HG03460 (cell line): ENCODE measurements around the gene SLC39A8.
A peak's percentile ranks its signal among the peaks of the same experiment; 100 is the strongest.
"Not testable (repeated sequence)": the region's sequence is repeated elsewhere in the genome, so short reads cannot be mapped to it uniquely, and the experiment has no call there.

Experiments
- ATAC-seq: cut with Tn5 transposase; IDR thresholded peaks from one replicate; pipeline ENCODE4 v1.9.1; 2021; ENCODE audit not compliant: unreplicated experiment

The SLC39A8 gene

DNA sequence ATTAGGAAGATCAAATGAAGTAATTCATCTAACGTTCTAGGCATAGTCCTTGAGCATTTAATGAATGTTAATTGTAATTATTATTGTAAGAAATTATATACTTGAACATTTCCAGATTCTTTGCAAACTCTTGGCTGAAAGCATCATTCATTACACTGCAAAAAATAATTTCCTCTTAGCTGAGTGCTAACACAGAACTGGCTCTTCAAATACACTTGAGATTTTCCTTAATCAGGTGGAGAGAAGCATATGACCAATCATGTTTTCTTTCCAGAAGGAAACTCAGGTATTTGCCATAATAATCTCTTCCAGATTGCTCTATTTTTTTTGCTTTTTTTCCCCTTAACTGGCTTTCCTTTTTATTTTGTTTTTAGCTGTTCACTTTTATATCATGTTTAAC, 42.5 kb downstream of the SLC39A8 start:
- no peak for ATAC-seq

DNA sequence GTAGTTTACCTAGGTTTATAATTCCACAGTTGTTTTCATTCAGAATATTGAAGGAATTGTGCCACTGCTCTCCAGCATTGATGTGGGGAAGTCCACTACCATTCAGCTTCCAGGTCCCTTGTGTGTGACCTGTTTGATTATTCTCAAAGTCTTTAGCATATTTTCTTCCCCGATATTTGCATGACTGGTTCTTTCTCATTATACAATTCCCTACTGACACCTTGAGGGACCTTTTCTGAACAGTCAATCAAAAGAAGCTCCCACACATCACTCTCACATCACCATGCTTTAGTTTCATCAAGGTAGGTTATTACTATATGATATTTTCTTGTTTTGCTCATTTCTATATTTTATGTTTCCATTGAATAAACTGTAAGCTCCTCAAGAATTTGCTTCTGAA, 44.1 kb downstream of the SLC39A8 start:
- ATAC-seq: no peak

DNA sequence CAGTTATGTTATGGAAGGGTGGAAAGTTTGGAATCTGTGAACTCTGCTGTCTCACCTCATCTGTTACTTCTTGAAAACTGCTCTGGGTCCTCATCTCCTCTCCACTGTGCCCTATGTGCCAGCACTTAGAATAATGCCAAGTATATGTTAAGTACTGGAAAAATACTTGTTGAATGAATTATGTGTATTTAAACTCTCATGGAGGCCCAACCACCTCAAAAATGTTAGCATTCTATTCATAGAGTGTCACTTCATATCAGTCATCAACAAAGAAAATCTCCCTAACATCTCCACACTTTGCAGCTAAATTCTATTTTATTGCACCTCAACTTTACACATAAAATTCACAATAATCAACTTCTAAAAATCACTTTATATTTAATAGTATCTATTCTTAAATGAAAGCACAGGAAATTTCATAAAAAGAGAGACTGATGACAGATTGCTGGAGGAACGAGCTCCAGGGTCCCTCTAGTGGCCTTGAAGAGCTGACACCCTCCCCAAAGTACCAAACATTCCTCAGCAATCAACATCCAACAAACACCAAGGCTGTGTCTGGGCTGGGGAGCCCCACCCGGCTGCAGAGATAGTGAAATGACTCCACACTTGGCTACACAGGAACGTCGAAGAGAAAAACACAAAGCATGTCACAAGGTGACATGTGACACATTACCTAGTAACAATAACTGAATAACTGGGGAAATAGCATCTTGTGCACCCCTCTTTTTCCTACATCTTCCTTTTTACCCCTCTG, 45.8 kb downstream of the SLC39A8 start:
- peak; percentile 86 for ATAC-seq

DNA sequence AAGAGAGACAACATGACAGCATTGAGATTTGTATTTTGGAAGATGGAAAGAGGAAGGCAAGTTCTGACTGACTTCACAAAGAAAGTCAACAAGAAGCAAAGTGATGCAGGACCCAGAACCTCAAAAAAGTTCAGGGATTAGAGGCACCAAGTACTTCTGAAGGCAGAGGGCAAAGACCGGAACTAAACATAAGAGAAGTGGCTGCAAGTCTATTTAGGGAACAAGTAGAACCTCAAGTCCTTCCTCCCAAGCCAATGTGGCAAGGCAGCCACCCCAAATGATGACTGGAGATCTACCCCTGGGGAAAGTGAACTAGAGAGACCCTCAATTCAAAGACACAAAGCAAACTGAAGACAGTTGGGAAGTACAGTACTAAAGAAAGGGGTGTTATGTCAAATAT, 46.6 kb downstream of the SLC39A8 start:
- ATAC-seq: no peak

DNA sequence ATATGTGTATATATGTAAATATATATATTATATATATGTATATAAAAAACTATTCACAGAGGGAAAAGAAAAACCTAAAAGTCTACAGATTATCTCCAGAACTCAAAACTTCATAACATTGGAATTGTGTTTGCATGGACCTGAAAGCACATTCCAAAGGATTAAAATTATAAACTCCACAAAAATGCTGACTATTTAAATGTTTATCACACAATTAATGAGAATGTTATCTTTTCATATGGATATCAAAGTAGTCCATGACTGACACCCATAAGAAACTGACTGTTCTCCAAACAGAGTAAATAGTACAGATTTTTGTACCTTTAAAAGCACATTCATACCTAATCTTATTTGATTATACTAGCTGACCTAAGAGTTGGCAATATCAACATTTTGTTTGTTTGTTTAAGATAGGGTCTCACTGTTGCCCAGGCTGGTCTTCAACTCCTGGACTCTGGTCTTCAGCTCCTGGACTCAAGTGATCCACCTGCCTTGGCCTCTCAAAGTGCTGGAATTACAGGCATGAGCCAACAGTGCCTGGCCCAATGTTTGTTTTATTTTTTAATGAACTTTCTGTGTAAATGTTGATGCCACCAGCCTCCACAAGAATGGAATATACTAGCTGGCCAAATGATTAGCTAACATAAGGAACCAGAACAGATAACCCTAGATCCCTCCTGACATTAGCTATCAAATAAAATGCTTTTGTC, 50.0 kb downstream of the SLC39A8 start:
- ATAC-seq: no peak

DNA sequence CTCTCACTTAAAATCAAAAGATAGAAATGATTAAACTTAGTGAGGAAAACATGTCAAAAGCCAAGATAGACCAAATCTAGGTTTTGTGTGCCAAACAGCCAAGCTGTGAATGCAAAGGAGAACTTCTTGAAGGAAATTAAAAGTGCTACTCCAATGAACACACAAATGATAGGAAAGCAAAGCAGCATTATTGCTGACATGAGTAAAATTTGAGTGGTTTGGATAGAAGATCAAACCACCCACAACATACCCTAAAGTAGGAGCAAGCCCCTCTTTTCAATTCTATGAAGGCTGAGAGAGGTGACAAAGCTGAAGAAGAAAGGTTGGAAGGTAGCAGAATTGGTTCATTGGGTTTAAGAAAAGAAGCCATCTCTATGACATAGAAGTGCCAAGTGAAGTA, 56.8 kb downstream of the SLC39A8 start:
- ATAC-seq: no peak

DNA sequence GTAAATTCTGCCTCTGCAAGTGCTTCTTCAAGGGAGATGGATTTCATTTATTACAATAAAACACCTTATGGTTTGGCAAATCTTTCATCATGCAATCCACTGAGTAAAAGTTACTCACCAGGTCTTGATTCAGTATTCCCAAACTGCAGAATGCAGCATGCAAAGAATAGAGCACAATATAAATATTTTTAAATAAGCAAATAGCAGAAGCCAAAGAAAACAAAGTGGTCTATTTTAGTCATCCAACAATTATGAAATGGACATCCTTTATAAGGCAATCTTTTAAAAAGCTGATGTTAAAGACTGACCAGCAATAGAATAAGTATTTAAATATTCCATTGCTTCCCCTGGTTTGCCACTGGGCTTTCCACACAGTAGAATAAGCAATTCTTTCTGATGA, 59.5 kb downstream of the SLC39A8 start:
- ATAC-seq: no peak

DNA sequence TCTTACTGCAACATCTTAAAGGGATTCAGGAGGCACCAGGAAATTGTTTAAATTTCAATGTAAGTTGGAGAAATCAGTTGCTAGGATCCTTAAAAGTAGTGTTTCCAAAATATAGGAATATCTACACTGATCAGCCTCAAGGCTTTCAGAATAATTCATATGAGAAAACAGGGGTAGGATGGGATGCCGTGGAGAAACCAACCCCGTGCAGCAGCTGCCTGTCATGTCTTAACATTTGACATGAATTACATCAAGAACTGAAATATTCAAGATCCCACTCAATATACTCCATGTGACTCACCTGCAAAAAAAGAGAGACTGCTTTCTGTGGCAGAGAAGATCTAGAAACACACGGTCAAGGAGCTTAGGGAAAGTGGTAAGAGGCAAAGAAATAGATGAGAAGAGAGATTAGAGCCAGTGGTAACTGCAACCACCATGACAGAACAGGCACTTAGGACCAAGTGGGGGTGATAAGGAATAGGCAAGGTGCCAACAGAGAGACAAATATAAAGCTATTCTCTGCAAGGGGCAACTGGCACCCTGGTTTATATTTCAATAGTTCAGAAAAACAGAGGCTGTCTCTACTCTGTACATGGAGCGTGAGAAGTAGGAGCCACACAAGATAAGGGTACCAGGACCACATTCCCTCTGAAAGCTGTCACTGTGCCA, 64.0 kb downstream of the SLC39A8 start:
- no peak for ATAC-seq

DNA sequence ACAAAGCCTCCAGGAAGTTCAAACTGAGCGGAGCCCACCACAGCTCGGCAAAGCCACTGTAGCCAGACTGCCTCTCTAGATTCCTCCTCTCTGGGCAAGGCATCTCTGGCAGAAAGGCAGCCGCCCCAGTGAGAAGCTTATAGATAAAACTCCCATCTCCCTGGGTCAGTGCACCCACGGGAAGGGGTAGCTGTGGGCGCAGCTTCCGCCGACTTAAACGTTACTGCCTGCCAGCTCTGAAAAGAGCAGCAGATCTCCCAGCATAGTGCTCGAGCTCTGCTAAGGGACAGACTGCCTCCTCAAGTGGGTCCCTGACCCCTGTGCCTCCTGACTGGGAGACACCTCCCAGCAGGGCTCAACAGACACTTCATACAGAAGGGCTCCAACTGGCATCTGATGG, 72.0 kb downstream of the SLC39A8 start:
- ATAC-seq: not testable (repeated sequence)

DNA sequence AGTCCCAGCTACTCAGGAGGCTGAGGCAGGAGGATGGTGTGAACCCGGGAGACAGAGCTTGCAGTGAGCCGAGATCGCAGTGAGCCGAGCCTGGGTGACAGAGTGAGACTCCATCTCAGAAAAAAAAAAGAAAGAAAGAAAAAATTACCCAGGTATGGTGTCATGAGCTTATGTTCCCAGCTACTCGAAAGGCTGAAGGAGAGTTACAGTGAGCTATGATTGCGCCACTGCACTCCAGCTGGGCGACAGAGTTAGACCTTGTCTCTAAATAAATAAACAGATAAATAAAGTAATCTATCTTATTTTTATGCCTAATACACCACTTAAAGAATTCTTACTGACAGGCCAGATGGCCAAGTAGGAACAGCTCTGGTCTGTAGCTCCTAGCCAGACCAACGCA, 73.0 kb downstream of the SLC39A8 start:
- ATAC-seq: no peak

DNA sequence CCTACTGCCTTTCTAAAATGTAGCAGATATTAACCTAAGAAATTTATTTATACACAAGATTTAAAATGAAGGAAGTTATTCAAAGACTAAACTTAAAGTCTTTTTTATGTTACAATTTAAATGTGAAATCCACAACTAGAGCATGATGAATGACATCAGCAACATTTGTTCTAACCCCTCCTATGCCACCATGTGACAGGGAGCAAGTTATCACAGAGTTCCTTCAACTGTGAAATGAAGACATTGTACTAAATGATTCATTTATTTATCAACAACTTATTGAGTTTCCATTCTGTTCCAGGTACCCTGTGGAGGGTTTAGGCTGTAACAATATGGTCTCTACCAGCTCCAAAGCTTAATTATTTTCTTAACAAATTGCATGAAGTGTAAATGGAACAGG, 76.9 kb downstream of the SLC39A8 start:
- no peak for ATAC-seq

DNA sequence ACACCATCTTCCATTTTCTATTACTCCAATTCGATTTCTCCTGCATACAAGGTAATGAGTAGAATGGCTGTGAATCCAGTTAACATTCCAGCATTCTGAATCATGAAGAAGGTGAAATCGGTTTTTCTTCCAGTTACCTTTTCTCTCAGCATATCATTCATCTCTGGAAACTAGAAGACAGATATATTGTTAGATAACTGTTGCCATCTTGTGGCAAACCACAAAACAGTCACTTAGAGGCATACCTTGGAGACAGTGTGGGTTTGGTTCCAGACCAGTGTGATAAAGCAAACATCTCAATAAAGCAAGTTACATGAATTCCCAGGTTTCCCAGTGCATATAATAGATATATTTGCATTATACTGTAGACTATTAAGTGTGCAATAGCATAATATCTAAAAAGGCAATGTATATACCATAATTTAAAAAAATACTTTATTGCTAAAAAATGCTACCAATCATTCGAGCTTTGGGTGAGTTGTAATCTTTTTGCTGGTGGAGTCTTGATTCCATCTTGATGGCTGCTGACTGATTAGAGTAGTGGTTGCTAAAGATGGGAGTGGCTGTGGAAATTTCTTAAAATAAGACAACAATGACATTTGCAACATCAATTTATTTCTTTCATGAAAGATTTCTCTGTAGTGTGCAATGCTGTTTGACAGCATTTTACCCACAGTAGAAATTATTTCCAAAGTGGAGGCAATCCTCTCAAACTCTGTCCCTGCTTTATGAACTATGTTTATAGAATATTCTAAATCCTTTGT, 82.1 kb downstream of the SLC39A8 start:
- peak; percentile 80 for ATAC-seq

DNA sequence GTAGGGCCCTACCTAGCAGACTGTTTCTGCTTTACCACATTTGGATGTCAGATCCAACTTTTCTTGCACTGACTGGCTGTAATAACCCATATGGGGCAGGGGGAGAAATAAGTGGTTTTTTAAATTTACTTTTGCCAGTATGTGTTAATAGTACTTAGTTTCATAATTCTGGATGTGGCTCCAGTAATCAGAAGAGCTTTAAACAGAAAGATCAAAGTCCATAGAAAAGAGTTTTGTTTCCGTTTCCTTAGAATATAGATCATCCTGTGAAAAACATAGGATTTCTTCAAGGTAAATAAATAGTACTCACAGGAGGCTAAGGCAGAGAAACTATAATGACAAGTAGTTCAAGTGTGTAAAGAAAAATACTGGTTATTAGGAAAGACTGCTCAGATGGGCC, 85.6 kb downstream of the SLC39A8 start:
- ATAC-seq: no peak

DNA sequence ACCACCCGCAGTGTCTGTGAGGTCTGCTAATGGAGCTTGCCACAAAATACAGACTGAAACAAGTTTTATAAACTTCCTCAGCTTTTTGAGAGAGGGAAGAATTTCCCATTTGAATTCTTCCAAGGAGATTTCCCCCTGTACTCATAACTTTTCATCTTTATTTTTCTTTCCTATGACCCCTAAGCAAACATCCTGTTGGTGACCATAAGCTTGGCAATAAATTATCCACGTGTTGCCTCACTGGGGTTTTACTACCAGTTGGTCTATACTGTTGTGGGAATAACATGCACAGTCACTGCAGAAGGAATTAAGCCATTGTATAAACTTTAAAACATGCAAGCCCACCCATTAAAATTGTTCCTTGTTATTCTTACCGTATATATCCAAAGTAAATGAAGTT, 86.2 kb downstream of the SLC39A8 start:
- ATAC-seq: no peak

DNA sequence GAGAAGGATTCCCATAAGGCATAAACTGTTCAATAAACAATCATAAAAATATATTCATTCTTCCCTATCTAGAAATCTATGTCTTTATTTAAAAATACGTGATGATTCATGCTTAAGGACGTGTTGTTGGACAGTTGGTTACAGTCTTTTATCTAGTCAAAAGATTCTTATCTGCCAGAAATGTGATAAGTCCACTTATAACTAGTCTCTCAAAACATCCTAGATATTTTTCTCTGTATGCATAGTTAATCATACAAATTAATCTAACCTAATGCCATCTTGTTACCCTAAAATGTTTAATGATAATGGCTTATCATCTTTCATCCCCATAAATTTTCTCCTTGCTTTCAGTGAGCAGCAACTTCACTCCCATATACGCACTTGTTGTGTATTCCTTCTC, 89.0 kb downstream of the SLC39A8 start:
- ATAC-seq: no peak

DNA sequence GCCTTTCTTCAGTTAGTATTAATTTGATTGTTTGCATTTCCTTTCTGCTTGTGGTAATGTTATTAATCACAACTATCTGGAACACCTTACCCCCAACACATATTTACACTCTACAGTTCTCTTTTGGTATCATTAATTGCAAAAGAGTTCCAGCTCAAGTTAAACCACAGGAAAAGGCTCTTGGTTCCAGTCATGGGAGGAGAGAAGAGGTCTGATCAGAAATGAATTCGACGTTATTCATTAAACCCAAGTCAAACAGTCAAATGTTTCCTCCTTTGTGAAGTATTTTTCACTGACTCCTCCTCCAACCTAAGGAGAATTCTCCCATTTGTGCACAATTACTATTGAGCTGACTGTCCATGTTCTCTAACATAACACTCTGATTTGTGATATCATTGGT, 91.4 kb downstream of the SLC39A8 start:
- no peak for ATAC-seq

DNA sequence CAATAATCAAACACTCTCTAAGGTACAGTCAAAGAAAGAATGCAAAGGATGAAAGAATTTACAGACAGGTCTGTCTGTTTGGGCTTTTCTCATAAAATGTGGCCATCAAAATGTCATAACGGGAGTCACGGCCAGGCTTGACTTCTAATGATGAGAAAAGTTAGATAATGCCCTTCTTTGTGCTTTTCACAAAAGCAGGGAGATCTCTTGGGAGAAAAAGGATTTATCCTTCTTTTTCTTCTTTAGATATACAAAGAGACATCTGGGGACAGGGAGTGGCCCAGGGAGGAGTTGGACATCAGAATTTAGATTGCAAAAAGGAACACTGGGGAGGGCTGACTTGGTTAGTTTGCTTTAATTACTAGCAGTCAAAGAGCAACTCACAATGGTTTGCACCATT, 93.1 kb downstream of the SLC39A8 start:
- no peak for ATAC-seq

DNA sequence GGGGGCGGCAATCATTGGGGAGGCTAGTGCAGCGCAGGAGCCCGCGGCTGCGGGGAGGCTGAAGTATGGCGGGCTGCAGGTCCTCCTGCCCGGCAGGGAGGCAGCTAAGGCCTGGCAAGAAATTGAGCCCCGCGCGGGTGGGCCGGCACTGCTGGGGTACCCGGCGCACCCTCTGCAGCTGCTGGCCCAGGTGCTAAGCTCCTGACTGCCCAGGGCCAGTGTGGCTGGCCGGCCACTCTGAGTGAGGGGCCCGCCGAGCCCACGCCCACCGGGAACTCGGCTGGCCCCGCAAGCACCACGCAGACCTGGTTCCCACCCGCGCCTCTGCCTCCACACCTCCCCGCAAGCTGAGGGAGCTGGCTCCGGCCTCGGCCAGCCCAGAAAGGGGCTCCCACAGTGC, 94.9 kb downstream of the SLC39A8 start:
- no peak for ATAC-seq

DNA sequence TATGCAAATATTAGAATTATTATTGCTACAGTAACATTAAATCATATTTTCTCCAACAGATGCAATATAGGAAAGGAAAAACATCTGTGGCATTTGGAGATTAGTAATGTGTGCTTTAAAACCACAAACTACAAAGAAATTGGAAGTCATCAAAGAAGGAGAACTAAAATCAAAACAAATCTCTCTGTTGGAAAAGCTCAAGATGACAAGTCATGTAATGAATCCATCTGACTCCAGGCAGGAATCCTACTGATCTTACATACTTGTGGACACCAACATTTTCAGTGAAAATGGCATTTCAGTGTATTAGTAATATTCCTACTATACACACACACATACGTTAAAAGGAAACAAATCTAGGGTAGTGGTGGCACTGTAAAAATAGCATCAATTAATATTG, 98.2 kb downstream of the SLC39A8 start:
- no peak for ATAC-seq

DNA sequence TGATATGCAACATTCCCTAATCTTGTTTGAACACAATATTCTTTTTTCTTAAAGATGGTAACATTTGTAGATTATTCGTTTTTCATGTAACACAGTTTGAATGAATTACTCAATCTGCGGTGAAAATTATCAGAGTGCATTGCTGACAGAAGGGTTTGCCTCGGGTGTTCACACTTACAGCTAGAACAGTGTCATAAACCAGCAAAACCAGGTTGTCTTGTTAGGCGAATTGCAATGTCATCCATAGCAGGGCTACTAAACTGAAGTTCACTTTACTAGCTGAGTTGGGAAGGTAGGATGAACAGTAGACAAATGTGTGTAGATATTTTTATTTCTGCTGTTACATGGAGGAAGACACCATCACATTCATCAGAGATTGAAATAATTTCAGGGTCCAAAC, 98.9 kb downstream of the SLC39A8 start:
- ATAC-seq: no peak

DNA sequence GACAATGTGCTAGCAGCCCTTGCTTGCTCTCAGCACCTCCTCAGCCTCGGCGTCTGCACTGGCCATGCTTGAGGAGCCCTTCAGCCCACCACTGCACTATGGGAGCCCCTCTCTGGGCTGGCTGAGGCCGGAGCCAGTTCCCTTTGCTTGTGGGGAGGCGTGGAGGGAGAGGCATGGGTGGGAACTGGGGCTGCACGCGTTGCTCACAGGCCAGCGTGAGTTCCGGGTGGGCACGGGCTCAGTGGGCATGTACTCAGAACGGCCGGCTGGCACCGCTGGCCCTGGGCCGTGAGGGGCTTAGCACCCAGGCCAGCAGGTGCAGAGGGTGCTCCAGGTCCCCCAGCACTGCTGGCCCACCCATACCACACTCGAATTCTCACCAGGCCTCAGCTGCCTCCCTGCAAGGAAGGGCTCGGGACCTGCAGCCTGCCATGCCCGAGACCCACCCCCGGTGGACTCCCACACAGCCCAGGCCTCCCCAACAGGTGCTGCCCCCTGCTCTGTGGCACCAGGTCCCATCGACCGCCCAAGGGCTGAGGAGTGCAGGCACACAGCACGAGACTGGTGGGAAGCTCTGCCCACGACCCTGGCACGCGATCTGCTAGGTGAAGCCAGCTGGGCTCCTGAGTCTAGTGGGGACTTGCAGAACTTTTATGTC, 100.3 kb downstream of the SLC39A8 start:
- no peak for ATAC-seq
